CD4-positive, alpha-beta T cell treated with Interleukin-17A for 4 hours (primary cell): Measurements from ENCODE around the gene RBL2.

Source experiments
- DNase-seq: peaks from one replicate; pipeline ENCODE4 v3.0.0-alpha.2; 2020; ENCODE audit warnings: mixed read lengths

Gene RBL2

DNA sequence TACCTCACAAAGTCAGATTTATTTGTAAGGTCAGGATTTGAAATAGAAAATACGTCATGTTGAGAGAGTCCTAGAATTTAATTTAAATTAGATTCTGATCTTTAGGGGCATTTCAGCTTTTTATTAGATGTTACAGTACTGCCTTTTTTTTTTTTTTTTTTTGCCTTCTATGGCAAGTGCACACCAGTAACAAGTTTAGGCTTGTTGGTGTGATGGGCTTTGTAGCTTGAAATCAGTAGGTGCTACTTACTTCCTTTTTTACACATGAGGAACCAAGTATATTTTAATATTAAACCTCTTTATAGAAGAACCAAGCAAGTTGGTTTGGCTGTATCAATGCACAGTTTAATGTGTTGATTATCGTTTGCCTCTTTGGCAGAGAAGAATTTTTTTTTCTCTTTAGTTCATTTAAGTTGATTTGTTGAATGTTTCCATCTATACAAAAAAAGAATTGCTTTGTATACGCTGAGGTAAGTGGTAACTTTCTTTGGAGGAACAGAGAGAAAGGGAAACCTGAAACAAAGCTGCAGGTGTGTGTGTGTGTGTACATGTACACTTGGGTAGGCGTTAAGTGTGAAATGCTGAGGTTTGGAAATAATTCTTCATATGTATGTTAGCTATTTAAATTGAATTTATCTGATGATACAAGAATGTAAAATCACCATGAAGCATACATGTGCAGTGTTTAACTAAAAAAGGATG is 15.7 kb downstream of the RBL2 start:
- peak; percentile 16 for DNase-seq

DNA sequence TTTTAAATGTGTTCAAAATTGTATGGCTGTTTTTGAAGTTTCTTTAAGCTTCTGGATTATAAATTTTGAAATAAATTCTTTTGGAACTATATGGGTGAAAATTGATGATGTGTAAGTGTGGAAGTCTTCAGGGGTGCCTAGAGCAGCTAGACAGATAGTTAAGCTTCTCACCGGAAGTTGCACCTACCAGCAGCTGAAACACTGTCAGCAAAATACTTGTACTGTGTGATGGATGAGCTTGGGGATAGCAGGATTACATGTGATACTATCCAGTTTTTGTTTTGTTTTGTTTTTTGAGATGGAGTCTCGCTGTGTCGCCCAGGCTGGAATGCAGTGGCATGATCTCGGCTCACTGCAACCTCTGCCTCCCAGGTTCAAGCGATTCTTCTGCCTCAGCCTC is 19.7 kb downstream of the RBL2 start:
- DNase-seq: peak; percentile 49

DNA sequence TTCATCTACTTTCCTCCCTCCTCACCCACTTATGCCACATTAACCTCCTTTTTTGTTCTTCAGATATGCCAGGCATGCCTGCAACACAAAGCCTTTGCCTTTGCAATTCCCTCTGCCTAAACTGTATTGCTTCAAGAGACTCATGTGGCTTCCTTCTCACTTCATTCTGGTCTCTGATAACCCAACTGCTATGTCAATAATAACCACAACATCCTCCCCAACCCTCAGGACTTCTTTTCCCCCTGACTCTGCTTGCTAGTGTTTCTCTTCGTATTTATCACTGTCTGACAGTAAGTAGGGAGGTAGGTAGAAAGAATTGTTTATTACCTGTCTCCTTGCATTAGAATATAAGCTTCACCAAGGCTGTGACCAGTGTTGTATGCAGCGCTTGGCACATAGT is 22.4 kb downstream of the RBL2 start:
- DNase-seq: peak; percentile 54

DNA sequence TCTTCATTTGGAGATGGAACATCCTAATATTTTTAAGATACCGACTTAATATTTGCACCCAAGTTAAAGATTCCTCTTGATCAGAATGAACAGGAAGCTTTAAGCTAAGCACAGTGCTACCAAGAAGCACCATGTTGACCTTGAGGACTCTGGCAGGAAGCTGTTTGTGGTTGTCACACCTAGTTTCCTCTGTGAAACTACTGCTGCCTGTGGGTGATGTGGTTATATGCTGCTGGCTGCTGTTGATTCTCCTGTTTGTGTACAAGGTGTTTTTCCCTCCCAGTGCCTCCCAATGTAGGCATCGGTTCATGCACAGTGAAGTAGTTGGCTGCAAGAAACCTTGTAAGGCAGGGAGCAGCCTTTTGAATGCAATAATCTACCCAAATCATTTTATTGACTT is 23.4 kb downstream of the RBL2 start:
- peak; percentile 74 for DNase-seq

DNA sequence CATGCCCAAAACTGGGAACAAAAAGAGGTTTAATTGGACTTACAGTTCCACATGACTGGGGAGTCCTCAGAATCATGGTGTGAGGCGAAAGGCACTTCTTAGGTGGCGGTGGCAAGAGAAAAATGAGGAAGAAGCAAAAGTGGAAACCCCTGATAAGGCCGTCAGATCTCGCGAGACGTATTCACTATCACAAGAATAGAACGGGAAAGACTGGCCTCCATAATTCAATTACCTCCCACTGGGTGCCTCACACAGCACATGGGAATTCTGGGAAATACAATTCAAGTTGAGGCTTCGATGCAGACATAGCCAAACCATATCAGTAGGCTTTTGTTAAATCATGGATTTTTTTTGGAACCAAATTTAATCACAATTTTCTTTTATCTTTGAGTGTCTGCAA is 24.4 kb downstream of the RBL2 start:
- no peak for DNase-seq

DNA sequence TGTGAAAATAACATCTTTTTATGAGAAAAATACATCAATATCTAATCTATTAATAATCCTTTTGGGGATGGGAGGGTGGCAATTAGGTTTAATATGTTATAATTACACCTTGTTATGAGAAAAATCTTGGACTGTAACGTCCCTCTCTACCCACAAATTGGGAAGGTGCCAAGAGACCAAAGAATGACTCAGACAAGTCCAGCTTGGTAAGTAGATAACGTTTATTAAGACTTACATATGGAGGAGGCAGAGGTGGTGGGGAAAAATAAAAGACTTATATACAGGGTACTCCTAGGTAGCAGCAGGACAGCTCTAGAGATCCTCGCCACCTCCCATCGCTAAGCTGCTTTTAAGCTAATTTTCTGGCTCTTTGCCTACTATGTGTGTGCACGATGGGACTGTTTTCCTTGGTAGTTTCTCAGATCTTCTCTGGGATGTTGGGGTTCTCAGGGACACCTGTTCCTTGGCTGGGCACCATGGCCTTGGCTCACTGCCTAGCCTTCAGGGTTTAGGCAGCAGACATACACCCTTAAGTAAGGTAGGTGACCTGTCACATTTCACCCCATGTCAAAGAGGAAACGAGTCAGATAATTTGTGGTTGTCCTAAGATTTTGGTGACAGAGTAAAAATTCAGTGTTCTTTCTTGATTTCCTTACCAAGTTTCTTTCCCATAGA is 31.5 kb downstream of the RBL2 start:
- DNase-seq: no peak

DNA sequence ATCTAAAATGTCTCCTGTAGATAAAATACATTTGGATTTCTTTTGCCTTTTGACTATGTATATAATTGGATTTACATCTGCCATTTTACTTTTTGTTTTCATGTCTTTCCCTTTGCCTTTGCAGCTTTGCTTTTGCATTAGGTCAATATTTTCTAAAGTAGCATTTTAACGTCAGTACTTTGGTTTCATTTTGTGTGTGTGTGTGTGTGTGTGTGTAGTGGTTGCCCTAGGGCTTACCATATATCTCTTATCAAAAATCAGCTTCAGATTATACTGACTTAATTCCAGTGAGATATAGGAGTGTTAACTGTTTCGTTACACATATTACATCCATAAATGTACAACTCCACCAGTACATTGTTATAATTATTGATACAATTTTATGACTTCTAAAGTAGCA is 42.6 kb downstream of the RBL2 start:
- DNase-seq: no peak

DNA sequence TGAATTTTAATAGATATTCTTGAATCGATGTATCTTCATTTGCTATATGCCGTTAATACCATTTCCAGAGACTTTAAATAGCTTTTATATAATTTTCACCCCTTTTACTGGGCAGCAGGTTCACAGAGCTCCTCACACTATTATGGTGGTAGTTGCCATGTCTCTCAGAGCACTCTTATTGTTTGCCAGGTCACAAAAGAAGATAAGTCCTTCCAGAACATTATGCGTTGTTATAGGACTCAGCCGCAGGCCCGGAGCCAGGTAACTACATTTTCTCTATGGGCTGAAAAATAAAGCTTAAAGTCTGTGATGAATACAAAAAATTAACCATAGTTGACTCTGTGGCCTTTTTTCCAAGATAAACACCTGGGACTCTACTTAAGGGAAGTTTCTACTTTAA is 44.7 kb downstream of the RBL2 start:
- no peak for DNase-seq

DNA sequence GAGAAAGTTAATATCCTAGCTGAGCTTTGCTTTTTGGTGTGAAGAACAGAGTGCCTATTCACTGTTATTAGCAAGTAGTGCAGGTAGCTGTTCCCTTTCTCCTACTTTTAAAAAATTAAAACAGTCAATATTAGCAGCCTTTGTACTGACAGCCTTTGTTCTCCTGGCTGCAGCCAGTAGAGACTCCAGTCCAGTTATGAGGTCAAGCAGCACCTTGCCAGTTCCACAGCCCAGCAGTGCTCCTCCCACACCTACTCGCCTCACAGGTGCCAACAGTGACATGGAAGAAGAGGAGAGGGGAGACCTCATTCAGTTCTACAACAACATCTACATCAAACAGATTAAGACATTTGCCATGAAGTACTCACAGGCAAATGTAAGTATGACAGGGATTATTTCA is 46.1 kb downstream of the RBL2 start:
- DNase-seq: no peak

DNA sequence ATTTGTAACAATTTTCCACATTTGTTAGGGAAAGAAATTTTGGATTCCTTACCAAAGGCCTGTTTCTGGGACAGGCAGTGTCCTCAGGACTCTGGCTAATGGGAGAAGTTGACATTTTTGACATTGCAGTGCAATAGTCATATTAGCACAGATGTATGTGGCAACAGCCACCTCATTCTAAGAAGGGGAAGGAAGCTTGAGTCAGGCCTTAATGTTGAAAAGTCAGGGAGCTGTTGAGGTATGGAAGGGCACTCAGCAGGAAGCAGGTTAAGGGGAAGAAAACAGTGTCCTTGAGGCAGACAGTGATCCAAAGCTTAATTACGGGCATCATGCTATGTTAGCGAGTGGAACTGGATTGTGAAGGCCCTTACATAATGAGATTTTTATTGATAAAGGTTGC is 47.9 kb downstream of the RBL2 start:
- DNase-seq: no peak

DNA sequence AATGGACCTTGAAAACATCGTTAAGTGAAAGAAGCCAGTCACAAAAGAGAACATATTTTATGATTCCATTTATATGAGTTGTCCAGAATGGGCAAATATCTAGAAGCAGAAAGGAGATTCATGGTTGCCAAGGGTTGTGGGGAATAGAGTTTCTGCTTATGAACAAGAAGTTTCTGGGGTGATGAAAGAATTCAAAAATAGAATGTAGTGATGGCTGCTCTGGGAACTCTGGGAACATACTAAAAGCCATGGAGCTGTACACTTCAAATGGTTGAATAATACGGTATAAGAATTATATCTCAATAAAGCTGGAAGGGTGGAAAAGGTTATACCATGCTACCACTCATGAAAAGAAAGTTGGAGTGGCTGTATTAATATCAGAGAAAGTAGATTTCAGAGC is 50.3 kb downstream of the RBL2 start:
- DNase-seq: no peak

DNA sequence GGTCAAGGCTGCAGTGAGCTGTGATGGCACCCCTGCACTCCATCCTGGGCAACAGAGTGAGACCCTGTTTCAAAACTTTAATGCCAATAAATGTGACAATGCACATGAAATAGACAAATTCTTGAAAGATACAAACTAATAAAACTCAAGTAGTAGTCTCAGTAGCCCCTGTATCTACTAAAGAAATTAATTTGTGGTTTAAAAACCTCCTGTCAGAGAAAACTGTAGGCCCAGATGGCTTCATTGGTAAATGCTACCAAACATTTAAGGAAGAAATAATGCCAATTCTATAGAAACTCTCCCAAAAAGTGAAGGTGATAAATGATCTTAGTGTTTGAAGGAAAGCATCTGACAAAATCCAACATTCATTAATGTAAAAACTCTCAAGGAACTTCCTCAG is 52.0 kb downstream of the RBL2 start:
- no peak for DNase-seq

DNA sequence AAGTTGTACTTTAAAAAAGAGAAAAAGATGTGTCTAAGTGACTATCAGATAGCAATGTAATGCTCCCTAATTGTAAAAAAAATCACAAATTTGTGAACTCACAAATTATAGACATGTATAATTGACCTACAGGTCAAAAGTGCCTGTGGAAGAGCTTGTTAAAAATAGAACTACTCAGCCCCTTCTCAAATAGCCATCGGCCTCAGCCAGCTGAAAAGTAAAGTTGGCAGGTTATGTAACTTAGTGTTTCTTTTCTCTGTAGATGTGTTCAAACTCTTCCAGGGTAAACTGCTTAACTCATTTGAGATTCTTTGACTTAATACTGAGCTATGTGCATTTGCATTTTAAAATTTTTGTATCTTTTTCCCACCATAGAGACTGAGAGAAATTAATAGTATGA is 55.5 kb downstream of the RBL2 start:
- DNase-seq: no peak

DNA sequence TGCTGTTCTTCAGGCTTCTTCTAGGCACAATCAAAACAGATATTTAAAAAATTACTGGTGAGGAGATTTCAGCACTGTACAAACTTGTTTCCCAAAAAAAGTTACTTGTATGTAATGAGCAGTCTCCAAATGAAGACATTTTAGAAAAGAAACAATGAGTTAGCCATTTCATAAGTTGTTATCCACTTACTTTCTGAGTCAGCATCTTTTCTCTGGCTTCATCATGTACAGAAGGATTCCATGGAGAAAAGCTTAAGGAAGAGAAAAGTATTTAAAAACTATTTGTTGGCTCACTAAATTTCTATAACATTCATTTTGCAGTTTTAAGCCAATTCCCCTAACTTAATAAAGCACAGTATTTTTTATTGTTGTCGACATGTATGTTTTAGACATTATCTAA is 58.2 kb downstream of the RBL2 start:
- DNase-seq: no peak

DNA sequence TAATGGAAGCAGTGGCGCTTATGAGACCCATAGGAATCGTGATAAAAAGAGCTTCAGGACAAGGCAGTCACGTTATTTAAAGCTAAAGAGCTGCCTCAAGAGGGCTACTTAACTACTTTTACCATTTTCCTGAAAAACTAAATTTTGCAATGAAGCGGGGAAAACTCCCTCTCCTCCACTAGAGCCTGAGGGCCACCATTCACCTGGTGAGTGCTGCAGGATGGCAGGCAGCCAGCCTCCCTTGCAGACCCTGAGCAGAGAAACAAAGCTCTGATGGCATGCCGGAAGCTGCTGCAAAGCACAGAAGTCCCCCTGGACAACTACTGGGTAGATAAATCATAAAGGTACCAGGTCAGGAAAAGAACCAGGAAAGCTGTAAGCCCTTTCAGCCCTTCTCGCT is 60.4 kb downstream of the RBL2 start:
- DNase-seq: no peak

DNA sequence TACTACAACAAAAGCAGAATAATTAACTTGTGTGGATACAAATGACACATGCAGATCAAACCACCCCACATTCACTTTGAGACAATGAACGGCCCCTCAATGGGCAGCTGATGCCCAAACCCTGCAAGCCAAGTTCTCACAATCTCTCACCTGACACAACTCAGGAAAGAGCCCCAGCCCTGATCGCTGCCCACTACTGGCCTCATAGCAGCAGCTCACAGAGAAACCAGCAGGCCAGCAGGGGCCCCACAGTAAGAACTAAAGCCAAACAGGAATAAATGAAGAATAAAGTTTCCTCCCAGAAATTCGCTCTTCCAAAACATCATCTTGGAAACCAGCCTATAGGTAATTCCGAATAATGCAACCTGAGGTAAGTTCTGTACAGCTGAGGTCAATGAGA is 61.1 kb downstream of the RBL2 start:
- DNase-seq: peak; percentile 21

DNA sequence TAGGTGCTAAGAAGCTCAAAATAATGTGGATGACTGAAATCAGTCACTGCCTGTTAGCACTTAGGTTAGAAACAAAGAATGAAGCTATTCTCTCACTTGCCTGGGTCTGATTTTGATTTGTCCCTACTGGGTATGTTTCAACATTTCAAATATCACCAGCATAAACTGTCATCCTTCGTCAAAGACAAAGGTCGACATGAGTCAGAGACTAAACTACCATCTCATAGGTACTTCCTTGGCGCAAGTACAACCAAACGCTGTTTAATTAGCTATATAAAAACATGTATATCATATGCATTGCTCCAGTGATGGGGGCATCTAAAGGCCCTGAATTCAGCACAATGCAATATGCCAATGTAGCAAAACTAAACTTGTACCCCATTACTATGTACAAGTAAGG is 64.7 kb downstream of the RBL2 start:
- DNase-seq: no peak

DNA sequence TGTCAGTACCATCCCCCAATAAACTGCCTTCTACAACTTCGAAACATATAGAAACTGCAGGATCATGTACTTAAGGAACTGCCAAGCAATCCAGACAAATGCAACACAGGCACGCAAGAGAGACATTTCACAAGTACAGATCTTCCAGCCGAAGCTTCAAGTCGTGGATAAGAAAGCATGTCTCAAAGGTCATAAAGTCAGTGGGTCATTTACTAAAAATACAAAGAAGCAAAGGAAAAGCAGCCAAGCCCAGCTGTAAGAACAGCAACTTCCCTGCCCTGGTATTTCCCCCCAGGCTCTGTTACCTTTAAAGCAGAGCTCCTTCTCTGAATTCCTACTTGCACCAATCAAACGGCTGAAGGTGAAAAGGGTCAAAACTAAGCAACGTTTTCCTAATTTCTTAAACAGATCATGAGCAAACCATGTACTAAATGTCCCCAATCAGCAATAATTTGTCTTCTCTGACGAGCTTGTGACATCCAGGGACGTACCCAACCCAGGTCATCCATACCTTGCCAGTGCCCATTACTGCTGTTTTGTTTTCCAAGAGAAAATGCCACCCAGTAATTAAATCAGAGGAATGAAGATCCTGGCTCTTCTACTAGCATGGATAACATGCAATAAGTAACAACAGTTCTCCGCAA is 67.1 kb downstream of the RBL2 start:
- no peak for DNase-seq

DNA sequence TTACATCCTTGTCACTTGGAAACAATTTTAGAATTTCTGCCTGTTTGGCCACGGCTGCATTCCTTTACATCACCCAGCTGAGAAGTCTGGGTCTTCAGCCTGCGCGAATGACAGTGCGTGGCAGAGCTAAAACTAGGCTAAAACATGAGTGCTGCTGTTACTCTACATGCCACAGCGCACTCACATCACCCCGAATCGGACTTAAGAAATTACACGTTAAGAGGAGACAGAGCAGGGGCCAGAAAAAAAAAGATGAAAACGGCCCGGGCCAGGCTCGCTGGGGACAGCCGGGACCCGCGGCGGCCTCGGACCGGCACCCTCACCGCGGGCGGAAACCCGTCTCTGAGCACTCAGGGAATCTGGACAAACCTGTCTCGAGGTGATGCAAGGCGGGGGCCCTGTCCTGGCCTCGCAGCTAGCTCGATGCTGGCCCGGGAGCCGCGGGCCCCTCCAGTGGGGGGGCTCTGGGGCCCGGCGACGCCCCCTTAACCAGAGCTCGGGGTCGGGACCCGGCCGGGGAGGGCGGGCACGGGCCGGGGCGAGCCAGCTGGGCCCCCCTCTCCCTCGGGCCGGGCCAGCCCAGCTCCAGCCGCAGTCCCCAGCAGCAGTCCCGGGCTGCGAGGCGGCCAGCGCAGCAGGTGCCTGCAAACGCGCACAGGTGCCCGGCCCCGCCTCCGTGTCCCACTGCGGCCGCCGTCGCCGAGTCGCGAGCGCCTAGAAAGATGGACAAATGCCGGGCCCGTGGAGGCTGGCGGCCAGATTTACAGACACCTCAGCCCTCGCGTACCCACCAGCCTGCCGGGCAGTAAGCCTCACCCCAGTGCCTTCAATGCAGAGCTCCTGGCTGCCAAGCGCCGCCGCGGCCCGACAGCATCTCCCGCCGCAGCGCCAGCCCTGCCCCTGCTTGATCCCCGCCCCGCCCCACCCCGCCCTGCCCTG is 68.3 kb downstream of the RBL2 start, which contains the start of gene AKTIP:
TSS of gene AKTIP (minus strand) at position 879 of the 939 bp plus-strand sequence. CDS start 2,950 bp downstream, outside the sequence.
- DNase-seq: peak; percentile 51

DNA sequence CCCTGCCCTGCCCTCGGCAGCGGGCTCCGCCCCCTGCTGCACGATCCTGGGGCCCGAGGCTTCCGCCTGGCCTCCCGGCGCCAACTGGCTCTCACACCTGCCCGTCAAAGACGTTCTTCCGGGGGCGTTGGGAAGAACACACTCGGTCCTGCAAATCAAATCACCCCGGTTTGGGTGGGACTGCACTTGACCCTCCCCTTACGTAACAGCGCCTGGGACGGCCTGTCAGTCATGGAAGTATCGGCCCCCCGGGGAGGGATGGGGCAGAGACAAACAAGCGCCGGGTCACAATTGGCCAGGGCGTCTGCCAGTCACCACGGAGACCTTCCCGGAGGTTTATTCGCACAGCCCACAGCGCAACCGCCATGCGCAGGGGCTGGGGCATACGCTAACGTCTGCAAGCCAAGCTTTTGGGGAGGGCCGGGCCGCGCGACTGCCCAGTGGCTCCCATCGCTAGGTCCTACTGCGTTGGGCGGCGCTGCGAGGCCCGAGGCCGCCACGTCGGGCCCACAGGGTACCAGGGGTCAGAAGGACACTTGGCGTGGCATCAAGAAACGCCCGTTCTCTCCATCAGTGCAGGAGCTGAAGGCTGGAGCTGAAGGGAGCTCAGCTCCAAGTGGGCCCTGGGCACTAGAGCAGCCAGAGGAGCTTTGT is 69.1 kb downstream of the RBL2 start:
- peak; percentile 99 for DNase-seq

DNA sequence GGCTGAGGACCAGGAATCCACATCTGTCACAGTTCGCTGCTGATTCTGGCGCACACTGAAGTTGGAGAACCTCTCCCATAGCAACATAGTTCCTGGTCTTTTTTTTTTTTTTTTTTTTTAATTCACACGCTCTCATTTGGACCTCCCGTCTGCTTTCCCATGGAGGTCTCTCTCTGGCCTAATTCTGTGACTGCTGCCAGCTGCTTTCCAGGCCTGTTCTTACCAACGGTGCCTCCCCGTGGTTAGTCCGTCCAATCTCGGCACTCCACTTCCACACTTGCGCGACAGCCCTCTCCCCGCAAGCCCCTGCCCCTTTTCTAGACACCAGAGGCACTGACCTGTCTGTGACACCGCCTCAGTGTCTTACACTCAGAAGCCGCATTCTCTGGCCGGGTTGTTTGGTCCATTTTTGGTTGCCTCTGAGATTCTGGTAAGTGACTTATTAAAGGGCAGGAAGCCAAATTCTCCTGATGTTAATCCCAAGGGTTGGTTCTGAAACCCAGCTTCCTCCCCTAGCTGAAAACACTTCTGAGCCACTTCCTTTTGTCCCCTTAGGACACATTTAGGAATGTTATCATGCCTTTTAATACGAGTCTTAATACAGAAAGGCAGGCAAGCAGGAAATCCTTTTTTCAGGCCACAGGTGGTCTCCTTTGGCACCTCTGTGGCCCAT is 69.9 kb downstream of the RBL2 start:
- DNase-seq: peak; percentile 51

DNA sequence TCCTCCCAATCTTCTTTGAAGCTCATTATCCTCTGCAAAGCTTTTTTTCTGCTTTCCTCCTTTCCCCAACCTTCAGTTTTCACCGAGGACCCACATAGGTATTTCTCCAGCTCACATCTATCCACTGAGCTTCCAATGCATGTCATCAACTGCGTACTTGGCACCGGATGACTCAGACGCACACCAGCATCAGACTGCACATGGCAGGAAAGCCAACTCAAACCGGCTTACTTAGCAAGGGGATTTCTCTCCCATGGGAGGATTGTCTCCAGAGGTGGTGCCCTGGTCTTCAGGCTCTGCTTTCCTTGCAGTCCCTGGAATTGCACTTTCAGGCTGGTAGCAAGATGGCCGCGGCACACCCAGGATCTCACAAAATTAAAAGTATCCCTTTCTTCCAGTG is 70.4 kb downstream of the RBL2 start:
- peak; percentile 36 for DNase-seq
